ENCODE data around the gene TMEM151A. TPM values are rescaled to one million over a fixed set of nuclear protein-coding genes. Genes with fewer than 3 reads are reported as not detected.
A peak's percentile ranks its signal among the peaks of the same experiment; 100 is the strongest.

The TMEM151A gene
- total and polyA plus RNA-seq, 2 donors (not counting 1 experiment from before 2014, with no cell fraction given): under 0.01 TPM; not detected in 1

DNA sequence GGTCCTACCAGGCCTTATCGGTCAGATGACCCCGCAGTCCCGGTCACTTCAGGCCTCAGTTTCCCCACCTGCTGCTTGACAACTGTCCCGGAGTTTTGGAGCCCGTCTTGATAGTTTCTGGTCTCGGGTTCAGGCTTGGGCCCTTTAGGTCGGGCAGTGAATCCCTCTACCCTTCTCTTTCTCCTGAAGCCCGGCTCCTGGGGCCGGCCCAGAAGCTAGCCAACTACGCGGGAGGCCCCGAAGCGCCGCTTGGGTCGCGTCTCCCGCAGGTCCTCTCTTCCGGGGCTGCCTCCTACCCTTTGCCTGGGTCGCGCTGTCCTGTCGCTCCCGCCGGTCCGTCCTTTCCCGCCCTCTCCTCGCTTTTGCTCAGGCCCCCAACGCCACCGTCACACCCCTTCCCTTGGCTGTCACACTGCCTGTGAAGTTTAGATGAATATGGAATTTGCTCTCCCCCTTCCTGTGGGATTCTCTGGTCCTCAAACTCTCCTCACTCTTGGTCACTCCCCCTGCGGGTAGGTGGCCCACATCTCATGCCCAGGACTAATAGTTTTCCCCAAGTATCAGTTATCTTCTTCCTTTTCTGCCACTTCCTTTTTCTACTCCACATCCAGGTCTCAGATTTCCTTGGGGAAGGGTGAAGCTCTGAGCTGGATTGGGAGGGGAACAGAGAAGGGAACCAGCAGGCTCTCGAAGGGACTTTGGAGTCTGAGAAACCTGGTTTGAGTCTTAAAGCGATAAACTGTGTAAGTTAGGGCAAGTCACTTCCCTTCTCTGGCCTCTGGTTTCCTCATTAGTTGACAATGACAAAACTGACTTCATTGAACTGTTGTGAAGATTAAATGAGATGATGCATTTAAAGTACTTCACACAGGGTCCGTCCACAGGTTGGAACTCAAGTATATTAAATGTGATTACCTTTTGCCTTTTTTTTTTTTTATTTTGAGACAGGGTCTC lies 22.5 kb upstream of the TMEM151A start:
- TF ChIP-seq EZH2 (IDR thresholded peaks at IDR 0.05; ENCODE audit: low read length, missing control alignments): no peak
- TF ChIP-seq, protein P1, sequence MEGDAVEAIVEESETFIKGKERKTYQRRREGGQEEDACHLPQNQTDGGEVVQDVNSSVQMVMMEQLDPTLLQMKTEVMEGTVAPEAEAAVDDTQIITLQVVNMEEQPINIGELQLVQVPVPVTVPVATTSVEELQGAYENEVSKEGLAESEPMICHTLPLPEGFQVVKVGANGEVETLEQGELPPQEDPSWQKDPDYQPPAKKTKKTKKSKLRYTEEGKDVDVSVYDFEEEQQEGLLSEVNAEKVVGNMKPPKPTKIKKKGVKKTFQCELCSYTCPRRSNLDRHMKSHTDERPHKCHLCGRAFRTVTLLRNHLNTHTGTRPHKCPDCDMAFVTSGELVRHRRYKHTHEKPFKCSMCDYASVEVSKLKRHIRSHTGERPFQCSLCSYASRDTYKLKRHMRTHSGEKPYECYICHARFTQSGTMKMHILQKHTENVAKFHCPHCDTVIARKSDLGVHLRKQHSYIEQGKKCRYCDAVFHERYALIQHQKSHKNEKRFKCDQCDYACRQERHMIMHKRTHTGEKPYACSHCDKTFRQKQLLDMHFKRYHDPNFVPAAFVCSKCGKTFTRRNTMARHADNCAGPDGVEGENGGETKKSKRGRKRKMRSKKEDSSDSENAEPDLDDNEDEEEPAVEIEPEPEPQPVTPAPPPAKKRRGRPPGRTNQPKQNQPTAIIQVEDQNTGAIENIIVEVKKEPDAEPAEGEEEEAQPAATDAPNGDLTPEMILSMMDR (conservative IDR thresholded peaks at IDR 0.05 in 1 of 2, IDR thresholded peaks at IDR 0.05 in 1 of 2; ENCODE audit: low read depth in 1 of 2, low read length in 2 of 2): peak; percentile 24 to 39
- peak; percentile 25 to 47 for DNase-seq (ENCODE audit: low read depth in 2 of 2)
- H2AFZ ChIP-seq (ENCODE audit: low read length): no peak overlapping the region

DNA sequence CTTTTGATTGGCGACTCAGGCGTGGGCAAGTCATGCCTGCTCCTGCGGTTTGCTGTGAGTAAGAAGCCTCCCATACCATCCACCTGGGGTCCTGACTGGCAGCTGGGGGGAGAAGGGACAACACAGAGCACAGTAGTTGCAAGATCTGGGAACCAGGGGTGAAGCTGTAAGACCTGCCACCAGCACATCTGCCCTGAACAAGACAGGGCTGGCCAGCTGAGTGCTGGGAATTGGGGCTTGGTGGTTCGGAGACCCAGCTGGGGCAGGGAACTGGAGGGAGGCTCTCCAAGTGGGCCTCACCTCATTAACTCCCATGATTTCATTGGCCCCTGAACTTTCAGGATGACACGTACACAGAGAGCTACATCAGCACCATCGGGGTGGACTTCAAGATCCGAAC lies 19.9 kb upstream of the TMEM151A start:
- peaks cover 32% of the 10 kb centered on the region for H3K36me3 ChIP-seq (ENCODE audit: control insufficient read depth, insufficient read depth, low read length)
- DNase-seq (ENCODE audit: low read depth in 2 of 2): no peak
- peaks cover 30% of the 10 kb centered on the region for H3K79me2 ChIP-seq (ENCODE audit: control insufficient read depth, insufficient read depth, low read length)
- no peak overlapping the region for H3K9ac ChIP-seq (ENCODE audit: insufficient read depth, low read length)
- TF ChIP-seq, protein P1 (conservative IDR thresholded peaks at IDR 0.05 in 1 of 2, IDR thresholded peaks at IDR 0.05 in 1 of 2; ENCODE audit: low read depth in 1 of 2, low read length in 2 of 2): no peak
- TF ChIP-seq EZH2 (IDR thresholded peaks at IDR 0.05; ENCODE audit: low read length, missing control alignments): no peak
- no peak overlapping the region for H3K4me2 ChIP-seq (ENCODE audit: extremely low read depth, insufficient read depth, low read length)
- no peaks in the 10 kb centered on the region for H3K27me3 ChIP-seq (ENCODE audit: control insufficient read depth, insufficient read depth, low read length)
- H3K4me3 ChIP-seq (replicated peaks in 1 of 4; ENCODE audit: control extremely low read depth in 1 of 4, insufficient read depth in 1 of 4, low read depth in 3 of 4, low read length in 4 of 4): no peak overlapping the region
- no peaks in the 10 kb centered on the region for H4K20me1 ChIP-seq (ENCODE audit: control insufficient read depth, extremely low read depth, insufficient read depth, low read length)
- no peaks in the 10 kb centered on the region for H3K9me3 ChIP-seq (ENCODE audit: control insufficient read depth, insufficient read depth, low read depth, low read length)
- no peak overlapping the region for H3K27ac ChIP-seq (ENCODE audit: insufficient read depth, low read length)
- H2AFZ ChIP-seq (ENCODE audit: low read length): no peak overlapping the region
- H3K4me1 ChIP-seq (ENCODE audit: control insufficient read depth, extremely low read depth, insufficient read depth, low read length): peaks cover 4% of the 10 kb centered on the region

More for the DNA sequence above, 22.5 kb upstream of the TMEM151A start:
- H3K4me1 ChIP-seq (ENCODE audit: control insufficient read depth, extremely low read depth, insufficient read depth, low read length): peaks cover 4% of the 10 kb centered on the region
- H3K9ac ChIP-seq (ENCODE audit: insufficient read depth, low read length): peak overlapping the region; percentile 97
- peak overlapping the region; percentile 94 to 100 (median 96) for H3K4me3 ChIP-seq (replicated peaks in 1 of 4; ENCODE audit: control extremely low read depth in 1 of 4, insufficient read depth in 1 of 4, low read depth in 3 of 4, low read length in 4 of 4)
- H3K4me2 ChIP-seq (ENCODE audit: extremely low read depth, insufficient read depth, low read length): peak overlapping the region; percentile 77
- H3K27ac ChIP-seq (ENCODE audit: insufficient read depth, low read length): peak overlapping the region; percentile 84
- H3K36me3 ChIP-seq (ENCODE audit: control insufficient read depth, insufficient read depth, low read length): peaks cover 34% of the 10 kb centered on the region
- H3K9me3 ChIP-seq (ENCODE audit: control insufficient read depth, insufficient read depth, low read depth, low read length): no peaks in the 10 kb centered on the region
- no peaks in the 10 kb centered on the region for H3K27me3 ChIP-seq (ENCODE audit: control insufficient read depth, insufficient read depth, low read length)
- H4K20me1 ChIP-seq (ENCODE audit: control insufficient read depth, extremely low read depth, insufficient read depth, low read length): no peaks in the 10 kb centered on the region
- peaks cover 30% of the 10 kb centered on the region for H3K79me2 ChIP-seq (ENCODE audit: control insufficient read depth, insufficient read depth, low read length)

DNA sequence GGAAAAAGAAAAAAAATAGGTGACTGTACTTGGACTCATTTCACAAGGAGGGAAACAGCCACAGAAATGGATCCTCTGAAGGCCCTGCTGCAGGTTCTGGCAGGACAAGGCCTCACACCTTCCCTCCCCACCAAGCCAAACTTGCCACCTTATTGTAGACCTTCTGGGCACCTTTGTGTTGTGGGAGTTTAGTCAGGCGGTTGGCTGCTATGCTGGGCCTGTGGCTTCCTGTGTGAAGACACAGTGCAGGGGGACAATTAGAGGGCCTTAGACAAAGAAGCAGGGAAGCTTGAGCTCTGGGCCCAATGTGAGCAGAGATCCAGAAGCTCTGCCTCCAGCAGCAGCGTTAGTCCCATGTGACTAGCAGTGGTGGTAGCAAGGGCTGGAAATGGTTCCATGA lies 19.1 kb upstream of the TMEM151A start:
- peaks cover 4% of the 10 kb centered on the region for H3K4me1 ChIP-seq (ENCODE audit: control insufficient read depth, extremely low read depth, insufficient read depth, low read length)
- no peak overlapping the region for H3K4me3 ChIP-seq (replicated peaks in 1 of 4; ENCODE audit: control extremely low read depth in 1 of 4, insufficient read depth in 1 of 4, low read depth in 3 of 4, low read length in 4 of 4)
- H3K4me2 ChIP-seq (ENCODE audit: extremely low read depth, insufficient read depth, low read length): no peak overlapping the region
- no peaks in the 10 kb centered on the region for H3K9me3 ChIP-seq (ENCODE audit: control insufficient read depth, insufficient read depth, low read depth, low read length)
- H2AFZ ChIP-seq (ENCODE audit: low read length): no peak overlapping the region
- peaks cover 30% of the 10 kb centered on the region for H3K79me2 ChIP-seq (ENCODE audit: control insufficient read depth, insufficient read depth, low read length)
- no peaks in the 10 kb centered on the region for H4K20me1 ChIP-seq (ENCODE audit: control insufficient read depth, extremely low read depth, insufficient read depth, low read length)
- DNase-seq (ENCODE audit: low read depth in 2 of 2): no peak
- no peak for TF ChIP-seq EZH2 (IDR thresholded peaks at IDR 0.05; ENCODE audit: low read length, missing control alignments)
- TF ChIP-seq, protein P1 (conservative IDR thresholded peaks at IDR 0.05 in 1 of 2, IDR thresholded peaks at IDR 0.05 in 1 of 2; ENCODE audit: low read depth in 1 of 2, low read length in 2 of 2): no peak
- no peak overlapping the region for H3K27ac ChIP-seq (ENCODE audit: insufficient read depth, low read length)
- peaks cover 32% of the 10 kb centered on the region for H3K36me3 ChIP-seq (ENCODE audit: control insufficient read depth, insufficient read depth, low read length)
- H3K9ac ChIP-seq (ENCODE audit: insufficient read depth, low read length): no peak overlapping the region
- H3K27me3 ChIP-seq (ENCODE audit: control insufficient read depth, insufficient read depth, low read length): no peaks in the 10 kb centered on the region

Data from fibroblast of lung (primary cell).